OCI-LY7 (cell line): Measurements from ENCODE around the gene SCUBE2.

Experiments used
- EZH2phosphoT487 ChIP-seq: fragments of 200-600 bp; sonication (generic); IDR thresholded peaks from 2 replicates; pipeline ENCODE4 v1.6.1; 2018; ENCODE audit warnings: low read depth, borderline replicate concordance, mild to moderate bottlenecking, mixed run types, antibody characterized with exemption, low read length, moderate library complexity, mixed read lengths
- TF ChIP-seq, protein P1 (sequence below): fragments of 200-600 bp; sonication (generic); conservative IDR thresholded peaks from 2 replicates; pipeline ENCODE4 v1.5.1; 2014; ENCODE audit warnings: mild to moderate bottlenecking, antibody characterized with exemption, low read length, moderate library complexity, mixed read lengths

DNA sequence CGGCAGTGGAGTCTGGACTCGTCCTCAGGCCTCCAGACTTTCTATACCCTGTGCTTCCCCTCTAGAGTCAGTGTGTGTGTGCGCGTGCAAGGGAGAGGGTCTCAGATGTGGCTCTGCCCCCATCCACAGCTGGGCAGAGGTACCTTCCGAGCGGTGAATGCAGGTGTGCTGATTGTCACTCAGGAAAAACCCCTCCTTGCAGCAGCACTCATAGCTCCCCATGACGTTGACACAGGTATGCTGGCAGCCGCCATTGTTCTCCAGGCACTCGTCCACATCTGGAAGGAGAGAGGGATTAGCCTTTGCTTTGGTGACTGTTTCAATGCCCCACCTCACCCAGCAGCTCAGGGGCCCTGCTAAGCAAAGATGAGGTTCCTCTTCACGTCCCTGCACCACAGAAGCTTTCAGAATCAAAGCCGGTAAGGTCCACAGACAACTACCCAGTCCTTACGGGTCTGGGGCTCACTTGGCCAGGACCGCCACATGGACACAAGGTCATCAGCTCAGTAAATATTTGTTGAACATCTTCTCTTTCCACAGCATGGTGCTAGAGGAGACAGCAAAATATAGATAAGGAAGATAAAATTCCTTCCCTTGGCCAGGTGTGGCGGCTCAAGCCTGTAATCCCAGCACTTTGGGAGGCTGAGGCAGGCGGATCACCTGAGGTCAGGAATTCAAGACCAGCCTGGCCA is 16.9 kb downstream of the SCUBE2 start:
- TF ChIP-seq, protein P1, sequence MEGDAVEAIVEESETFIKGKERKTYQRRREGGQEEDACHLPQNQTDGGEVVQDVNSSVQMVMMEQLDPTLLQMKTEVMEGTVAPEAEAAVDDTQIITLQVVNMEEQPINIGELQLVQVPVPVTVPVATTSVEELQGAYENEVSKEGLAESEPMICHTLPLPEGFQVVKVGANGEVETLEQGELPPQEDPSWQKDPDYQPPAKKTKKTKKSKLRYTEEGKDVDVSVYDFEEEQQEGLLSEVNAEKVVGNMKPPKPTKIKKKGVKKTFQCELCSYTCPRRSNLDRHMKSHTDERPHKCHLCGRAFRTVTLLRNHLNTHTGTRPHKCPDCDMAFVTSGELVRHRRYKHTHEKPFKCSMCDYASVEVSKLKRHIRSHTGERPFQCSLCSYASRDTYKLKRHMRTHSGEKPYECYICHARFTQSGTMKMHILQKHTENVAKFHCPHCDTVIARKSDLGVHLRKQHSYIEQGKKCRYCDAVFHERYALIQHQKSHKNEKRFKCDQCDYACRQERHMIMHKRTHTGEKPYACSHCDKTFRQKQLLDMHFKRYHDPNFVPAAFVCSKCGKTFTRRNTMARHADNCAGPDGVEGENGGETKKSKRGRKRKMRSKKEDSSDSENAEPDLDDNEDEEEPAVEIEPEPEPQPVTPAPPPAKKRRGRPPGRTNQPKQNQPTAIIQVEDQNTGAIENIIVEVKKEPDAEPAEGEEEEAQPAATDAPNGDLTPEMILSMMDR: no peak
- TF ChIP-seq EZH2phosphoT487: no peak
